ENCODE data around the gene UBE2D1. TPM values are rescaled to one million over a fixed set of nuclear protein-coding genes. Genes with fewer than 3 reads are reported as not detected.

Gene UBE2D1
- total and polyA plus RNA-seq, 2 of the 4 experiments (the other 2 are of a cell fraction): 9.1 to 9.7 TPM

DNA sequence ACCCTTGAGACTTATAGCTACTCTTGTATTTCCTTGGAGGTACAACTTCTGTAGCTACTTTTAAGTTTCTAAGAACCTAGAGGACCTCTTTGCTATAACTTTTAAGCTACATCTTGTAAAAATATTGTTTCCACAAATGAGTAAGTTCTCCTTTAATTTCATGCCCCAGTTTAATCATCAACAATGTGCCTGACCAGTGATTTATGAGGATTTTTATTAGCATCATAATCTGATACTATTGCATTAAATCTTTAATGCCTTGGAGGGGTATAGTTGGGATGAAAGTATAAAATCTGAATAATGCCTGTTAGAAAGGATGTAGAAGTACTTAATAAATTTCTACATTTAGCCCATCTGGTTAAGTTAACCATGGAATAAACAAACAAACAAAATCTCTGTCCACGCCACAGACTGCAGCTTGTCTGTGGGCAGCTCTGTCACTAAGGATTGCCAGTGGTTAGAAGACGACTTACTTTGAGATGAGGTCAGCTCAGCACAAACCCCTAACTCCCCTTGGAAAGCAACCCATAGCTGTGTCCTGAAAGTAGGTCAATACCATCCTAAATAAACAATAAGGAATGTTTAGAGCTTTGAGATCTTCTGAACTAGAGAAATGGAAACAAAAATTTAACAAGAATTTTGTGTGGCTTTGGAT, 18.3 kb downstream of the UBE2D1 start (continued):
- no peak for TF ChIP-seq POLR2A (IDR thresholded peaks at IDR 0.05; ENCODE audit: low read depth, low read length)

DNA sequence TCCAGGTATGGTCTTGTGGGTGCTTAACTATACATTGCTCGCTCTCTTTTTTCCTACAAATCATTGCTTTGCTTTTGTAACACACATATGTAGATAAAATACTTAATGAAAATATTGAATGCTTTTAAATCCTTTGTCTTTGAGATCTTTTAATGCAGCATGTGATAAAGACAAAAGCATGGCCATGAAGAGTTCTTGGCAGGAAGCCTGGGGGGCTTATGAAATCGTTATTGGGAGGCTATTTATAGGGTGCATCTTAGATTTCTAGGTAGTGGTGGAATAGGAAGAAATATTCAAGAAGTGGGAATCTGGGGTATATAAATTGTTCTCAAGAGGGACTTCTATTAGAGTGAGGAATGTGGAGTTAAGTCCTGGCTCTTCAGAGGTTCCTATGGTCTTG, 21.9 kb downstream of the UBE2D1 start:
- DNase-seq (no peak), ATAC-seq (ENCODE audit: low read depth) (no peak)
- Histone ChIP-seq H4K5ac (ENCODE audit: low read depth, low read length) (no peak overlapping the region), H3K27ac (ENCODE audit: insufficient read depth, low read length) (no peak overlapping the region), H2BK5ac (ENCODE audit: low read depth, low read length, poor library complexity, severe bottlenecking) (no peak overlapping the region), H3K23ac (ENCODE audit: low read depth, low read length) (no peak overlapping the region), H3K14ac (replicated peaks; ENCODE audit: low read depth, low read length) (no peak overlapping the region), H3K18ac (ENCODE audit: low read depth, low read length) (no peak overlapping the region), H3K4me1 (ENCODE audit: control insufficient read depth, insufficient read depth, low read length) (peaks cover 4% of the 10 kb centered on the region), H2BK120ac (ENCODE audit: low read depth, low read length) (no peak overlapping the region), H3K4ac (ENCODE audit: low read depth, low read length) (no peak overlapping the region), H3K9me3 (ENCODE audit: control insufficient read depth, insufficient read depth, low read length) (no peaks in the 10 kb centered on the region), H3K4me3 (ENCODE audit: insufficient read depth, low read depth, low read length) (no peak overlapping the region), H2BK20ac (ENCODE audit: low read depth, low read length) (no peak overlapping the region), H4K91ac (ENCODE audit: insufficient read depth, low read depth, low read length) (no peak overlapping the region), H3K9ac (ENCODE audit: low read depth, low read length) (no peak overlapping the region), H2AK9ac (replicated peaks; ENCODE audit: low read depth, low read length, poor library complexity) (no peak overlapping the region), H4K8ac (ENCODE audit: low read depth in 2 of 2, low read length in 2 of 2) (no peak overlapping the region), H3K79me1 (ENCODE audit: low read depth in 1 of 2, low read length in 2 of 2) (peaks cover 7 to 28% of the 10 kb centered on the region in 2 experiments; a peak in 3 of 4 replicates), H2BK15ac (ENCODE audit: low read depth, low read length) (no peak overlapping the region), H3K36me3 (ENCODE audit: control insufficient read depth, insufficient read depth, low read length) (no peaks in the 10 kb centered on the region), H3K56ac (ENCODE audit: extremely low read depth, insufficient read depth, low read length) (no peak overlapping the region), H2AFZ (replicated peaks; ENCODE audit: low read length, poor library complexity) (no peak overlapping the region), H3K27me3 (ENCODE audit: control insufficient read depth, insufficient read depth, low read length) (no peaks in the 10 kb centered on the region), H3K4me2 (ENCODE audit: low read depth, low read length) (no peak overlapping the region), H4K20me1 (ENCODE audit: insufficient read depth, low read length) (peaks cover 9% of the 10 kb centered on the region; the same call in 1 of the 2 replicates), H2AK5ac (ENCODE audit: low read depth, low read length) (no peak overlapping the region), H3K9me1 (ENCODE audit: insufficient read depth, low read length) (peaks cover 3% of the 10 kb centered on the region; the same call in 1 of the 2 replicates)
- TF ChIP-seq SMC3 (IDR thresholded peaks at IDR 0.05; ENCODE audit: low read depth, low read length) (no peak), MAFK (IDR thresholded peaks at IDR 0.05; ENCODE audit: low read depth, low read length) (no peak), RFX5 (IDR thresholded peaks at IDR 0.05; ENCODE audit: low read depth, low read length) (no peak), MAZ (IDR thresholded peaks at IDR 0.05; ENCODE audit: borderline replicate concordance, low read depth, low read length) (no peak), NFE2L2 (IDR thresholded peaks at IDR 0.05; ENCODE audit: low read depth, low read length) (no peak), FOS (IDR thresholded peaks at IDR 0.05; ENCODE audit: low read depth, low read length) (no peak), POLR2A (IDR thresholded peaks at IDR 0.05; ENCODE audit: low read depth, low read length) (no peak)
- TF ChIP-seq, protein P1, sequence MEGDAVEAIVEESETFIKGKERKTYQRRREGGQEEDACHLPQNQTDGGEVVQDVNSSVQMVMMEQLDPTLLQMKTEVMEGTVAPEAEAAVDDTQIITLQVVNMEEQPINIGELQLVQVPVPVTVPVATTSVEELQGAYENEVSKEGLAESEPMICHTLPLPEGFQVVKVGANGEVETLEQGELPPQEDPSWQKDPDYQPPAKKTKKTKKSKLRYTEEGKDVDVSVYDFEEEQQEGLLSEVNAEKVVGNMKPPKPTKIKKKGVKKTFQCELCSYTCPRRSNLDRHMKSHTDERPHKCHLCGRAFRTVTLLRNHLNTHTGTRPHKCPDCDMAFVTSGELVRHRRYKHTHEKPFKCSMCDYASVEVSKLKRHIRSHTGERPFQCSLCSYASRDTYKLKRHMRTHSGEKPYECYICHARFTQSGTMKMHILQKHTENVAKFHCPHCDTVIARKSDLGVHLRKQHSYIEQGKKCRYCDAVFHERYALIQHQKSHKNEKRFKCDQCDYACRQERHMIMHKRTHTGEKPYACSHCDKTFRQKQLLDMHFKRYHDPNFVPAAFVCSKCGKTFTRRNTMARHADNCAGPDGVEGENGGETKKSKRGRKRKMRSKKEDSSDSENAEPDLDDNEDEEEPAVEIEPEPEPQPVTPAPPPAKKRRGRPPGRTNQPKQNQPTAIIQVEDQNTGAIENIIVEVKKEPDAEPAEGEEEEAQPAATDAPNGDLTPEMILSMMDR (conservative IDR thresholded peaks at IDR 0.05; ENCODE audit: low read depth, low read length): no peak
- TF ChIP-seq, protein P2, sequence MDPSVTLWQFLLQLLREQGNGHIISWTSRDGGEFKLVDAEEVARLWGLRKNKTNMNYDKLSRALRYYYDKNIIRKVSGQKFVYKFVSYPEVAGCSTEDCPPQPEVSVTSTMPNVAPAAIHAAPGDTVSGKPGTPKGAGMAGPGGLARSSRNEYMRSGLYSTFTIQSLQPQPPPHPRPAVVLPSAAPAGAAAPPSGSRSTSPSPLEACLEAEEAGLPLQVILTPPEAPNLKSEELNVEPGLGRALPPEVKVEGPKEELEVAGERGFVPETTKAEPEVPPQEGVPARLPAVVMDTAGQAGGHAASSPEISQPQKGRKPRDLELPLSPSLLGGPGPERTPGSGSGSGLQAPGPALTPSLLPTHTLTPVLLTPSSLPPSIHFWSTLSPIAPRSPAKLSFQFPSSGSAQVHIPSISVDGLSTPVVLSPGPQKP (IDR thresholded peaks at IDR 0.05; ENCODE audit: borderline replicate concordance, low read depth, low read length): no peak
- no TSS peak for BruUV-seq (replicated peaks)
- dilution Hi-C loops (cut with HindIII; ENCODE audit: low sequenced_read_pairs, unreplicated experiment): no loop called here
- no CpG with 5 or more reads among the region's 2 CpGs for WGBS, 2 experiments (ENCODE audit: extremely low coverage in 2 of 2, insufficient read length in 1 of 2)
- in situ Hi-C loops (cut with MboI; ENCODE audit: low sequenced_read_pairs): no loop called here
- intact Hi-C loops (cut with micrococcal nuclease): no loop called here
- POLR2A ChIA-PET (ENCODE audit: unreplicated experiment): no interaction called here
- CTCF ChIA-PET: no interaction called here
